Activated CD8-positive, alpha-beta memory T cell treated with anti-CD3 and anti-CD28 coated beads for 1 hour (primary cell): ENCODE data around the gene EMC9.

Experiments
- DNase-seq, 2 donors: peaks; one replicate each; pipeline ENCODE4 v3.0.0-alpha.2; 2020; ENCODE audit warnings: low read depth in 1 of 2; ENCODE audit errors: extremely low read depth in 1 of 2

Gene EMC9, protein sequence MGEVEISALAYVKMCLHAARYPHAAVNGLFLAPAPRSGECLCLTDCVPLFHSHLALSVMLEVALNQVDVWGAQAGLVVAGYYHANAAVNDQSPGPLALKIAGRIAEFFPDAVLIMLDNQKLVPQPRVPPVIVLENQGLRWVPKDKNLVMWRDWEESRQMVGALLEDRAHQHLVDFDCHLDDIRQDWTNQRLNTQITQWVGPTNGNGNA

DNA sequence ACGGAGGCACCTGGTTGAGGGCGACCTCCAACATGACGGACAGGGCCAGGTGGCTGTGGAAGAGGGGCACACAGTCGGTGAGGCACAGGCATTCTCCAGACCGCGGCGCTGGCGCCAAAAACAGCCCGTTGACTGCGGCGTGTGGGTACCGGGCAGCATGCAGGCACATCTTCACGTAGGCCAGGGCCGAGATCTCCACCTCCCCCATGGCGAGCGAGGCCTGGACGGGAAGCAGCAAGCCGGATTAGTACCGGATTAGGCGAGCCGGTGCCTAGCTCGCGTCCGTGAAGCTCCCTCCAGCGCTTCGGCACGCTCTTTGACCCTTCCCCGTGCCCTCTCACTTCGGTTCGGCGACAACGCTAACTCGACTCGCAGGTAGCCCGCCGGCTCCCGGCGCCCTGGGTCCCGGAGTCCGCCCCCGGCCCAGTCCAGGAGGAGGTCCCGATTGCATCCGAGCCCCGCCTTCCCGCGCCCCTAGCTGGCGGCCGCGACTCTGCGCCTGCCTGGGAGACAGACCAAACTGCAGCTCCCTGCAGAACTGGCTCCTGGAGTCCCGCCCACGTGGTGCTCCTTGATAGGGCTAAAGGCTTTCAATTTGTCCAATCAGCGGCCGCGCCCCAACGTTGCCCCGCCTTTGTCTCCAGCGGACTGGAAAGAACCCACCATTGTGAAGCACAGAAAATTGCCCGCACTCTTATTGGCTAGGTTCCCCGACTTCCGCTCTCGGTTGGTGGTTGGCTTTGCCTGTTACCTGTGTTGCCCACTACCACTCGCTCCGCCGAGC lies at the start of gene EMC9:
Gene EMC9, minus strand, starts transcription at position 495 of the 784 bp plus-strand sequence. Its CDS starts 287 bp downstream, at position 208.
- DNase-seq, result peak; percentile 98 to 100

DNA sequence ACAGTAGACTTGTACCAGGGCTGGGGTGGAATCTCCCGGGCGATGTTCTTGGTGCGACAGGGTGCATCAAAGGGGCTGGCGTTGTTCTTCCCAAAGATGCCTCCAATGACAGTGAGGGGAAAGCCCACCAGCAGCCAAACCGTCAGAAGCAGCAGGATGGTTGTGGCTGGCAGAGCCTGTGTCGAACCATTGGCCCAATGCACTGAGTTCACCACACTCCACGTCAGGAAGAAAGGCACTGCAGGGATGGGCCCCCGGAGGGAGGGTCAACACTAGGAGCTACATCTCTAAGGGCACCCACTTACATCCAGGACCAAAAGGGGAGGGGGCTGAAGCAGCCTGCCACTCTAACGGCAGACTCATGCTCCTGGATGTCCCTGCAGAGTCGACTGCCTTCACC lies 49.0 kb upstream of the EMC9 start:
- no peak for DNase-seq

DNA sequence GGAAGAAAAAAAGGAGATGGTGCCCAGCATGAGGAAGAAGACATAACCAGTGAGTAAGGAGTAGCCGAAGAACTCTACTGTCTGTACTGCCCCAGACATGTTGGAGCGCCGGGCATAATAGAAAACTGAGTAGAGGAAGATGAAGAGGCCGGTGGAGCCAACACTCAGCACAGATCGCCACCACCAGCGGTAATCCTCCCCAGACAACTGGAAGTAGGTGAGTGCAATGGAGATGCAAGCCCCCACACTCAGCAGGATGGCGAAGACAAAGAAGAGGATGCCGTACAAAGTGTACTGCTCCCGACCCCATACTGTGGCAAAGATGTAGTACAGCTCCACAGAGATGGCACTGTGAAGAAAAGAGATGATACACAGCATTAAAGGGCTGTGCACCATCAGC lies 48.1 kb upstream of the EMC9 start:
- DNase-seq, result no peak

DNA sequence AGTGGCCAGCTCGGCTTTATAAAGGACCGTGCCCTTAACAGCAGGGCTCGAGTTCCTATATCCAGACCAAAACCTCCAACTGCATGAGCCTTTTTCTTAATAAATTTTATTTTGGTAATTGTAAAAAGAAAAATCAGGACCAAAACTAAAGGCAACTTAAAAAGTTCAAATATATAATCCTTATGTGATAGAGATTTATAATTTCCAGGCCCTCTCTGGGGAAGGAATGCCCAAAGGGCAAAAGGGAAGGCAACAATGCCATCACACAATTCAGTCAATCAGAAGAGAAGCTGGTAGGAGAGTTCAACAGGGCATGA lies 47.6 kb upstream of the EMC9 start:
- DNase-seq, result no peak

DNA sequence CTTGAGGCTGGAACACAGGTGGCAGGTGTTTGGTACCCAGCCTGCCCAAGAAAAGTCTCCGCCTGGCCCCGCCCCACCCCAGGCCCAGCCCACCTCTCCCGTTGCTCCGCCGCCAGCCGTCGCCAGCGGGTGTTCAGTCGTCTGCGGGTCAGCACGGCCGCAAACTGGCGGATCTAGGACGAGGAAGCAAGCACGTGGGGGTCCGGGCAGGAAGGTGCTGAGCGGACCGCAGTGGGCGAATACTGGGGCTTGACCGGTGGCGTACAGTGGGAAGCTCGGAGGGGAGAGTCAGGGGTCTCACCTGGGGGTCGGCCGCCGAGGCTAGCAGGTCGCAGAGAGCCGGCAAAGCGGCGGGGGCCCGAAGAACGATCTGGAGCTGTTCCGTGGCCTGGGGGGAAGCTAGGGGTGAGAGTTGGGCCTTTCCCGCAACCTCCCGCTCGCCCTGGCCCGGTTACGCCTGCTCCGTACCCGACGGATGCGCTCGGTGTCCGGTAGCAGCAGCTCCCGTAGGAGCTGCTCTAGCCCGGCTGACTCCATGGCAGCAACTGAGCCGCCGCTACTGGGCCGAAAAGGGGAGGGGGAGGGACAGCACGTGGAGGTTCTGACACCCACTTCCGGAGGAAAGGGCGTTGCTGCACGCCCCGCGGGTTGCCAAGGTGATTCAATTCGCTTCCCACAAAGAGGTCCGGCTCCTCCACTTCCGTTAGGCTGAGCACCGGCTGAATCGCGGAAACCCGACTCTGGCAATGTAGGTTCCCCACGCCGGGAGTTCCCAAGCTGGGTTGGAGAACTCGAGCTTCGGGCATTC lies 47.1 kb upstream of the EMC9 start, which contains the start of gene IPO4:
Gene IPO4, minus strand, starts transcription at position 566 of the 808 bp plus-strand sequence. Its CDS starts 29 bp downstream, at position 537.
- peak; percentile 89 to 91 for DNase-seq

DNA sequence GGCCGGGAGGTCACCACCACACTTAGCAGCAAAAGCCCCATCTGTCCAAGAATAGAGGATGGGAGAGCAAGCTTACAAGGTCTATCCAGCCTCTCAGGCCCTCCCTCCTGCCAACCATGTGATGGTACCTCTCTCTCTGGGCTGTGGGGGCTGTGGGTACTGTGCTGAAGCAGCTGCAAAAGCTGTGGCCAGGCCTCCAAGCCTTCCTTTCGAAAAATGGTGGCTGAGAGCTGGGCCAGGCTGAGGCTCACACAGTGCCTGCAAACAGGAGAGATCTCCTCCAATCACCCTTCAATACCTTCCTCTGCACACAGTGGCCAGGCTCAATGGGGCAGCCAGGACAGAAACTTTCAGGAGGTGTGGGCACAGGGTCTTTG lies 46.1 kb upstream of the EMC9 start:
- no peak for DNase-seq

- DNase-seq, result no peak
Observed at GRCh38 chr14:24186831-24187538, 45.6 kb upstream of the EMC9 start.

- no peak for DNase-seq
Observed at GRCh38 chr14:24185741-24186140, 44.4 kb upstream of the EMC9 start.

GRCh38 chr14:24185026-24185425 lies 43.6 kb upstream of the EMC9 start:
- no peak for DNase-seq

- DNase-seq, result no peak
Observed at GRCh38 chr14:24184104-24184970, 42.9 kb upstream of the EMC9 start.

DNA sequence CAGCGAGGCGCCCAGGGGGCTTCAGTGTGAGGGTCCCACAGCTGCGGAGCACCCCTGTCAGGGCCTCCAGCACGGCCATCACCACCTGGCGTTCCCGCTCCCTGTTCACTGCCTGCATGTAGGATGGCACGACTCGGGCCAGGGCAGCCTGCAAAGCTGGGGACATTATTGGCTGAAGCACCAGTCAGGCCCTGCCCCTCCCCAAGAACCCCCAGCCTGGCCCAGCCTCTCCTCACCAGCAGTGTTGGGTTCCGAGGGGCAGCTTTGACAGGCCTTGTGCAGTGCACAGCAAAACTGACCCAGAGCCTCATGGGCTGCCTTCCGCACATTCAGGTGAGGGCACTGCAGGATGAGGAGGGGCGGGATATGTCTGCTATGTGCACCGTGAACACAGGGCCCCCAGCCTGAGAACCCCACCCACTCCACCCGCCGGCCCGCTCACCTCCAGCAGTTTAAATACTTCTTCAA lies 41.7 kb upstream of the EMC9 start:
- no peak for DNase-seq

DNA sequence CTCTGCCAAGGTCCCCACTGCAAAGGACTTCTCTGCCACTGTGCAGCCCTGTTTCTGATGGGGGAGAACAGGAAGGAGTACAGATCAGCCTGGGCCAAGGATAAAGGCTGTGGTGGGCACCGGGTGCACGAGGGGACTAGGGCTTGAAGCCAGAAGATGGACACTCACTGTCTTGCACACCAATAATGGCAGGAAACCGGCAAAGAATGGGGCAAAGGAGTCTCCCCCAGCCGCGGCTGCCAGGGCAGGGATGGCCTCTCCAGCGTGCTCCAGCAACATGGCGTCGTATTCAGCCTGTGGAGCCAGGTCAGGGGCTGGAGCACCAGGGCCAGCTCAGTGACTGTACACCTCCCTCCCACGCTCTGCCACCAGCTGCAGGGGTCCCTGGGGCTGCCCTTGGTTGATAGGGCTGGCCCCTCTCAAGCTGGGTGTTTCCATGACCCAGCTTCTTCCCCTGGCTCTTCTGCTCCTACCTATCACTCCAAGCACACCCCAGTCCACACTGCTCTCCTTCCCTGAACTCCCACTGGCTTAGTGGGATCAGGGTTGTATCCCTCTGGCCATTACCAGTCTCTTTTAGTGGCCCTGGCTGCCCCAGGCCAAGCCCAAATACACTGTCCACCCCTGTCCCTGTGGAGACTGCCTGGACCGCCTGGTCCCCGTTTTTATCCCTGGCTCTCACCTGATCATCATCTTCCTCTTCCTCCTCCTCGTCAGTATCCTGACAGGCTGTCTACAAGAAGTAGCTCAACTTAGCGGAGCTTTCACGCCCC lies 40.9 kb upstream of the EMC9 start:
- DNase-seq, result no peak

- no peak for DNase-seq
Observed at GRCh38 chr14:24181371-24182077, 40.1 kb upstream of the EMC9 start.

- DNase-seq, result no peak
Observed at GRCh38 chr14:24179961-24180796, 38.8 kb upstream of the EMC9 start.

DNA sequence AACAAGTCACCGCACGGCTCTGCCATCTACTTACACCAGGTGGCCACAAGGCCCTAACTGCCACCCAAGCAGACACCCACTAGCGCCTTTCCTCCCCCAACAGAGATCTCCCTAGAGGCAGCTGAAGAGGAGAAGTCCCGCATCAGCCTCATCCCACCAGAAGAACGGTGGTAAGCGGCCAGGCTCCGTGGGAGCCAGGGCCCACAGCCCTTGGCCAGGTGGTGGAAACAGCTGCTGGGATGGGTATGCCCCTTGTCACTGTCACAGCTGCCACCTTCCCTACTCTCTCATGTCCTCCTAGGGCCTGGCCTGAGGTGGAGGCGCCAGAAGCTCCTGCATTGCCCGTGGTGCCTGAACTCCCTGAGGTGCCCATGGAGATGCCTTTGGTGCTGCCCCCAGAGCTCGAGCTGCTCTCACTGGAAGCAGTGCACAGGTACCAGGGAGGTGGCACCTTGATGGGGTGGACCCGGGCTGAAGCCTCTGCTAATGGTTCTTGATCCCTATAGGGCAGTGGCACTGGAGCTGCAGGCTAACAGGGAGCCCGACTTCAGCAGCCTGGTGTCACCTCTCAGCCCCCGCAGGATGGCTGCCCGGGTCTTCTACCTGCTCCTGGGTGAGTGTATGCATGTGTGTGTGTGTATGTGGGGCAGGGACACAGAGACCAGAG lies 38.0 kb upstream of the EMC9 start:
- no peak for DNase-seq

DNA sequence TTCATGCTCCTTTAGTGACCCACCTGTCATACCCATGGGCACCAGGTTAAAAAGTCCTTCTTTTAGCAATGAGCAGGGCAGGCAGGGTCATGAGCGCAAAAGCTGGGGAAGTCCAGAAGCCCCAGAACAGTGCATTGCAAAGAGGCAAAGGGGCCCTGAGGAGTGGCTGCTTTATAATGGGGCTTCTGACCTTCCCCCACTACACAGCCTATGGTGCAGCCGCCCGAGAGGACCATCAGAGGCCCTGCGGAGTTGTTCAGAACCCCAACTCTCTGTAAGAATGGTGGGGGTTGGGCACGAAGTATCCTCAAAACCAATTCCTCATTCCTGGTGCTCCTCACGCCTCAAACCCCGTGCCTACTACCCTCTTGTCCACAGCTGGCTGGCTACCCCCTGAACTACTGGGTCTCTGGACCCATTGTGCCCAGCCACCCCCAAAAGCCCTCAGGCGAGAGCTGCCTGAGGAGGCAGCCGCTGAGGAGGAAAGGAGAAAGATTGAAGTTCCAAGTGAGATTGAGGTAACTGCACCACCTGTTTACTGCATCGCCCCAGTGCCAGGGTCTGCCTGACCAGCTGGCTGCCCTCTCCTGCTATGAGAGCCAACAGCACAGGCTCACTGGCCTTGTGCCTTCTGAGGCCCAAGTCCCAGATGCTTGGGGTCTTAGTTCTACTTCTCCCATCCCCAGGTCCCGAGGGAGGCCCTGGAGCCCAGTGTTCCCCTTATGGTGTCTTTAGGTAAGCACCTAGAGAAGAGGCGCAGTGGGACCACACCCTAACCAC lies 37.2 kb upstream of the EMC9 start:
- no peak for DNase-seq

DNA sequence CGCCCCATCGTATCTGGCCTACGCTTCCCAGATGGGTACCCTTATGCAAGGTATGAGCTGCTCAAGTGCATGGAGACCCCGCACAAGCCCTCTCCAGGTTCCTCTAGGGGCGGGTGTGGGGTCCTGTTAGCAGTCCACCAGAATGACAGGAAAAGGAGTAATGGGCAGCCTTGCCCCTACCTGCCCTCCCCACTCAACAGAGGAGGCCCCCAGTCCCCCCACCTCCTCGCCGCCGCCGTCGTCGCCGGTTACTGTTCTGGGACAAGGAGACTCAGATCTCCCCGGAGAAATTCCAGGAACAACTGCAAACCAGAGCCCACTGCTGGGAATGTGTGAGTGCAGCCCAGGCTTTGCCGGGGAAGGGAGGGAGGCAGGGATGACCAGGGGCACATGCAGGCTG lies 36.5 kb upstream of the EMC9 start:
- DNase-seq, result no peak
